SK-N-SH treated with all-trans-retinoic acid at 6 μM for 48 hours (cell line): Measurements from ENCODE around the gene SLC35F5.
"Not testable (repeated sequence)": the region's sequence is repeated elsewhere in the genome, so short reads cannot be mapped to it uniquely, and the experiment has no call there.

Experiments used
- ATAC-seq: fragments of 200-7000 bp; cut with Tn5 transposase; 3 replicates; pipeline ENCODE4 v1.9.1; 2020; ENCODE audit warnings: mild to moderate bottlenecking, moderate library complexity
- BACH2 ChIP-seq: fragments of 250-450 bp; sonication (Bioruptor Pico); IDR thresholded peaks from 2 replicates; pipeline ENCODE4 v1.9.0; 2021; ENCODE audit warnings: mild to moderate bottlenecking, borderline replicate concordance
- CSDC2 ChIP-seq: fragments of 250-450 bp; sonication (Bioruptor Pico); IDR thresholded peaks from 2 replicates; pipeline ENCODE4 v1.5.0; 2020; ENCODE audit warnings: mild to moderate bottlenecking, moderate library complexity
- CSRNP3 ChIP-seq: fragments of 250-450 bp; sonication (Bioruptor Pico); IDR thresholded peaks from 2 replicates; pipeline ENCODE4 v1.5.1; 2021; ENCODE audit warnings: mild to moderate bottlenecking, moderate library complexity
- ESRRG ChIP-seq: fragments of 250-450 bp; sonication (Bioruptor Pico); IDR thresholded peaks from 2 replicates; pipeline ENCODE4 v1.6.1; 2021; ENCODE audit warnings: mild to moderate bottlenecking
- GLIS3 ChIP-seq: fragments of 250-450 bp; sonication (Bioruptor Pico); IDR thresholded peaks from 2 replicates; pipeline ENCODE4 v1.5.0; 2020; ENCODE audit warnings: mild to moderate bottlenecking, moderate library complexity
- ISL1 ChIP-seq: fragments of 250-450 bp; sonication (Bioruptor Pico); IDR thresholded peaks from 2 replicates; pipeline ENCODE4 v2.1.2; 2022; ENCODE audit warnings: mild to moderate bottlenecking, moderate library complexity
- OSR1 ChIP-seq: fragments of 250-450 bp; sonication (Bioruptor Pico); IDR thresholded peaks from 2 replicates; pipeline ENCODE4 v1.8.0; 2022; ENCODE audit warnings: moderate library complexity, mild to moderate bottlenecking, inconsistent platforms
- PPARA ChIP-seq: fragments of 250-450 bp; sonication (Bioruptor Pico); IDR thresholded peaks from 2 replicates; pipeline ENCODE4 v1.5.0; 2020; ENCODE audit warnings: mild to moderate bottlenecking, borderline replicate concordance
- RARB ChIP-seq: fragments of 250-450 bp; sonication (Bioruptor Pico); IDR thresholded peaks from 2 replicates; pipeline ENCODE4 v1.8.0; 2021; ENCODE audit warnings: mild to moderate bottlenecking, moderate library complexity
- SNAI2 ChIP-seq: fragments of 250-450 bp; sonication (Bioruptor Pico); IDR thresholded peaks from 2 replicates; pipeline ENCODE4 v1.5.0; 2020; ENCODE audit warnings: mild to moderate bottlenecking, moderate library complexity
- TCF4 ChIP-seq: fragments of 250-450 bp; sonication (Bioruptor Pico); IDR thresholded peaks from 2 replicates; pipeline ENCODE4 v1.8.0; 2021; ENCODE audit warnings: mild to moderate bottlenecking, moderate library complexity, borderline replicate concordance
- TOX ChIP-seq: fragments of 250-450 bp; sonication (Bioruptor Pico); IDR thresholded peaks from 2 replicates; pipeline ENCODE4 v1.8.0; 2021; ENCODE audit warnings: mild to moderate bottlenecking, moderate library complexity, borderline replicate concordance
- ZC3H10 ChIP-seq: fragments of 250-450 bp; sonication (Bioruptor Pico); IDR thresholded peaks from 2 replicates; pipeline ENCODE4 v1.5.1; 2021; ENCODE audit warnings: mild to moderate bottlenecking, moderate library complexity
- ZFP3 ChIP-seq: fragments of 250-450 bp; sonication (Bioruptor Pico); IDR thresholded peaks from 2 replicates; pipeline ENCODE4 v1.5.0; 2020; ENCODE audit warnings: mild to moderate bottlenecking, moderate library complexity
- ZNF565 ChIP-seq: fragments of 450-650 bp; formaldehyde crosslinking; conservative IDR thresholded peaks from 2 replicates; pipeline ENCODE4 v1.5.0; 2020; ENCODE audit warnings: low read depth, mild to moderate bottlenecking, moderate library complexity
- ZNF70 ChIP-seq: fragments of 450-650 bp; formaldehyde crosslinking; IDR thresholded peaks from 2 replicates; pipeline ENCODE4 v1.5.0; 2020; ENCODE audit warnings: mild to moderate bottlenecking, moderate library complexity
- ZNF8 ChIP-seq: fragments of 450-650 bp; formaldehyde crosslinking; IDR thresholded peaks from 2 replicates; pipeline ENCODE4 v1.5.0; 2020; ENCODE audit warnings: mild to moderate bottlenecking, moderate library complexity
- TF ChIP-seq, protein P1 (sequence below): fragments of 250-450 bp; sonication (Bioruptor Pico); IDR thresholded peaks from 2 replicates; pipeline ENCODE4 v1.5.1; 2020; ENCODE audit warnings: low read depth, mild to moderate bottlenecking, moderate library complexity
- TF ChIP-seq, protein P2 (sequence below): fragments of 250-450 bp; sonication (Bioruptor Pico); IDR thresholded peaks from 2 replicates; pipeline ENCODE4 v1.8.0; 2021; ENCODE audit warnings: low read depth, mild to moderate bottlenecking, moderate library complexity, borderline replicate concordance
- TF ChIP-seq, protein P3 (sequence below): fragments of 250-450 bp; sonication (Bioruptor Pico); IDR thresholded peaks from 2 replicates; pipeline ENCODE4 v1.8.0; 2020; ENCODE audit warnings: mild to moderate bottlenecking, moderate library complexity, borderline replicate concordance

Gene SLC35F5

DNA sequence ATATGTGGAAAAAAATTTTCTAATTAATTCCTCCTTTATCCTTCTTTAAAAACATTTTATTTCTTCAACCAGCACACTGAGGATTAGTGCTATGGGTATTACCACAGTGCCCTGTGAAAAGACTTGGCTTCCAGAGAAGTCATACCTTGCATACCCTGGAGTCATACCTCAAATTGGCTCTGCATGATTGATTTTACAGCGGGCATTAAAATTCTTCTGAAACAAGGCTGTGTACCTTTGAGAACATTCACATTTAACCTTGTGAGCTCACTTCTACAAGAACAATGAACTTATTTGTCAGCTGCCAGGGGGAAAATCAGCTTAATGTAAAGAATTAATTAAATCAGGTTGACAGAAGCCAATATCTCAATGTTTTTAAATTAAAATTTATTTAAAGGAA, 44.6 kb downstream of the SLC35F5 start:
- TF ChIP-seq ZC3H10 (CRISPR knock-in tag) (no peak), ZFP3 (CRISPR knock-in tag) (no peak), OSR1 (CRISPR knock-in tag) (no peak), TOX (CRISPR knock-in tag) (no peak), PPARA (CRISPR knock-in tag) (no peak), ESRRG (CRISPR knock-in tag) (no peak), GLIS3 (CRISPR knock-in tag) (no peak), SNAI2 (CRISPR knock-in tag) (no peak), ZNF70 (no peak), ZNF8 (CRISPR knock-in tag) (no peak)
- TF ChIP-seq, protein P1, sequence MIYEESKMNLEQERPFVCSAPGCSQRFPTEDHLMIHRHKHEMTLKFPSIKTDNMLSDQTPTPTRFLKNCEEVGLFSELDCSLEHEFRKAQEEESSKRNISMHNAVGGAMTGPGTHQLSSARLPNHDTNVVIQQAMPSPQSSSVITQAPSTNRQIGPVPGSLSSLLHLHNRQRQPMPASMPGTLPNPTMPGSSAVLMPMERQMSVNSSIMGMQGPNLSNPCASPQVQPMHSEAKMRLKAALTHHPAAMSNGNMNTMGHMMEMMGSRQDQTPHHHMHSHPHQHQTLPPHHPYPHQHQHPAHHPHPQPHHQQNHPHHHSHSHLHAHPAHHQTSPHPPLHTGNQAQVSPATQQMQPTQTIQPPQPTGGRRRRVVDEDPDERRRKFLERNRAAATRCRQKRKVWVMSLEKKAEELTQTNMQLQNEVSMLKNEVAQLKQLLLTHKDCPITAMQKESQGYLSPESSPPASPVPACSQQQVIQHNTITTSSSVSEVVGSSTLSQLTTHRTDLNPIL (CRISPR knock-in tag): no peak

DNA sequence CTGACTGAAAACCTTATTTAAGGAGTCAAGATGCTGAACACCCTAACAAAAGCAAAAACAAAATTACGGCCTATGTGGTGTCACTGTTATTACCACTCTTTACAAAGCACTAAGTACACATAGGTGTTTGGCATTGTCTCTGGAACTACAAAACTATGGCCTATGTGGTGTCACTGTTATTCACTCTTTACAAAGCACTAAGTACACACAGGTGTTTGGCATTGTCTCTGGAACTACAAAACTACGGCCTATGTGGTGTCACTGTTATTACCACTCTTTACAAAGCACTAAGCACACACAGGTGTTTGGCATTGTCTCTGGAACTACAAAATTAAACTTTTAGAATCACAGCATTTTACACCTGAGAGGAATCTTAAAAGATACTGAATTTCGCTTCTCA, 47.4 kb downstream of the SLC35F5 start:
- no peak for ATAC-seq
- TF ChIP-seq OSR1 (CRISPR knock-in tag): no peak
- TF ChIP-seq ZNF8 (CRISPR knock-in tag): no peak
- TF ChIP-seq, protein P2, sequence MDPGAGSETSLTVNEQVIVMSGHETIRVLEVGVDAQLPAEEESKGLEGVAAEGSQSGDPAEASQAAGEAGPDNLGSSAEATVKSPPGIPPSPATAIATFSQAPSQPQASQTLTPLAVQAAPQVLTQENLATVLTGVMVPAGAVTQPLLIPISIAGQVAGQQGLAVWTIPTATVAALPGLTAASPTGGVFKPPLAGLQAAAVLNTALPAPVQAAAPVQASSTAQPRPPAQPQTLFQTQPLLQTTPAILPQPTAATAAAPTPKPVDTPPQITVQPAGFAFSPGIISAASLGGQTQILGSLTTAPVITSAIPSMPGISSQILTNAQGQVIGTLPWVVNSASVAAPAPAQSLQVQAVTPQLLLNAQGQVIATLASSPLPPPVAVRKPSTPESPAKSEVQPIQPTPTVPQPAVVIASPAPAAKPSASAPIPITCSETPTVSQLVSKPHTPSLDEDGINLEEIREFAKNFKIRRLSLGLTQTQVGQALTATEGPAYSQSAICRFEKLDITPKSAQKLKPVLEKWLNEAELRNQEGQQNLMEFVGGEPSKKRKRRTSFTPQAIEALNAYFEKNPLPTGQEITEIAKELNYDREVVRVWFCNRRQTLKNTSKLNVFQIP (CRISPR knock-in tag): no peak
- TF ChIP-seq ZFP3 (CRISPR knock-in tag): no peak
- TF ChIP-seq GLIS3 (CRISPR knock-in tag): no peak
- TF ChIP-seq CSRNP3 (CRISPR knock-in tag): no peak
- no peak for TF ChIP-seq SNAI2 (CRISPR knock-in tag)
- no peak for TF ChIP-seq ZNF70

More for the DNA sequence above, 44.6 kb downstream of the SLC35F5 start:
- ATAC-seq: no peak

GRCh38 chr2:113707106-113707505, 49.3 kb downstream of the SLC35F5 start:
- ATAC-seq: no peak
- TF ChIP-seq, protein P3, sequence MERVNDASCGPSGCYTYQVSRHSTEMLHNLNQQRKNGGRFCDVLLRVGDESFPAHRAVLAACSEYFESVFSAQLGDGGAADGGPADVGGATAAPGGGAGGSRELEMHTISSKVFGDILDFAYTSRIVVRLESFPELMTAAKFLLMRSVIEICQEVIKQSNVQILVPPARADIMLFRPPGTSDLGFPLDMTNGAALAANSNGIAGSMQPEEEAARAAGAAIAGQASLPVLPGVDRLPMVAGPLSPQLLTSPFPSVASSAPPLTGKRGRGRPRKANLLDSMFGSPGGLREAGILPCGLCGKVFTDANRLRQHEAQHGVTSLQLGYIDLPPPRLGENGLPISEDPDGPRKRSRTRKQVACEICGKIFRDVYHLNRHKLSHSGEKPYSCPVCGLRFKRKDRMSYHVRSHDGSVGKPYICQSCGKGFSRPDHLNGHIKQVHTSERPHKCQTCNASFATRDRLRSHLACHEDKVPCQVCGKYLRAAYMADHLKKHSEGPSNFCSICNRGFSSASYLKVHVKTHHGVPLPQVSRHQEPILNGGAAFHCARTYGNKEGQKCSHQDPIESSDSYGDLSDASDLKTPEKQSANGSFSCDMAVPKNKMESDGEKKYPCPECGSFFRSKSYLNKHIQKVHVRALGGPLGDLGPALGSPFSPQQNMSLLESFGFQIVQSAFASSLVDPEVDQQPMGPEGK: no peak
- peak; percentile 24; the same call in 1 of the 2 replicates for TF ChIP-seq TCF4 (CRISPR knock-in tag)
- peak; percentile 66 for TF ChIP-seq ISL1 (CRISPR knock-in tag)
- TF ChIP-seq, all 23 proteins: peak for 2

DNA sequence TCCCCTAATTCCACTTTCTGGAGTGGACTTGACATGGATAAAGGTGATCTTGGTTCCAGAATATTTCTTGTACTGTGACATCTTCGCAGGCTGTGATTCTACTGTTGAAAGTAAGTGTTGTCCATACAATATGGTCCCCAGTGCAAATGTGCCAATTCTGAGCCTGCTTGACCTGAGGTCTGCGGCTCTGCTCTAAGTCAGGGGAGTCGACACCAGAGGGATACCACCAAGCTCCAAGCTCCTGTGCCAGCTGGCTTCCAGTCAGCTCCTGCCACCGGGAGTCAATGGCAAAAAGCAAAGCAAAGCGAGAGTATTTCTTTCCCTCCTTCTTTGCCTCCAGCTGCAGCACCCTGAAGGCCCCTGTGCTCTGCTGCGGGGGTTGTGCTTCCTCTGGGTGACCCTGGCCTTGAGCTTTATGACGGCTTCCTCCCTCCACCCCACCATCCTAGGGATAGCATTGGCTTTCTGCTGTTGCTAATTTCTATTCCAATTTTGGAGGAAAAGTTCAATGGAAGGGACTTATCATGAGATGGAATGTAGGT, 50.4 kb downstream of the SLC35F5 start:
- TF ChIP-seq OSR1 (CRISPR knock-in tag) (no peak), ZNF70 (no peak), ZC3H10 (CRISPR knock-in tag) (no peak), RARB (CRISPR knock-in tag) (no peak), ZNF565 (CRISPR knock-in tag) (no peak), GLIS3 (CRISPR knock-in tag) (no peak), ISL1 (CRISPR knock-in tag) (no peak), CSDC2 (no peak), ZNF8 (CRISPR knock-in tag) (no peak), TOX (CRISPR knock-in tag) (no peak), BACH2 (CRISPR knock-in tag) (no peak), PPARA (CRISPR knock-in tag) (no peak)
- TF ChIP-seq, protein P1 (CRISPR knock-in tag): no peak
- TF ChIP-seq, protein P2 (CRISPR knock-in tag): no peak
- TF ChIP-seq, protein P3: no peak
- no peak for ATAC-seq

DNA sequence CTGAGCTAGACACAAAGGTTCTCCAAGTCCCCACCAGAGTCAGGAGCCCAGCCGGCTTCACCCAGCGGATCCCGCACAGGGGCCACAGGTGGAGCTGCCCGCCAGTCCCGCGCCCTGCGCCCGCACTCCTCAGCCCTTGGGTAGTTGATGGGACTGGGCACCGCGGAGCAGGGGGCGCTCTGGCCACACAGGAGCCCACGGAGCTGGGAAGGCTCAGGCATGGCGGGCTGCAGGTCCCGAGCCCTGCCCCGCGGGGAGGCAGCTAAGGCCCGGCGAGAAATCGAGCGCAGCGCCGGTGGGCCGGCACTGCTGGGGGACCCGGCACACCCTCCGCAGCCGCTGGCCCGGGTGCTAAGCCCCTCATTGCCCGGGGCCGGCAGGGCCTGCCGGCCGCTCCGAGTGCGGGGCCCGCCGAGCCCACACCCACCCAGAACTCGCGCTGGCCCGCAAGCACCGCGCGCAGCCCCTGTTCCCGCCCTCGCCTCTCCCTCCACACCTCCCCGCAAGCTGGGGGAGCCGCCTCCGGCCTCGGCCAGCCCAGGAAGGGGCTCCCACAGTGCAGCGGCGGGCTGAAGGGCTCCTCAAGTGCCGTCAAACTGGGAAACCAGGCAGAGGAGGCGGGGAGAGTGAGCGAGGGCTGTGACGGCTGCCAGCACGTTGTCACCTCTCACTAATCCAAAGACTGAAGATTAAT, 52.0 kb downstream of the SLC35F5 start:
- not testable (repeated sequence) for ATAC-seq
